ENCODE data around the gene THYN1.

GRCh38 chr11:134270250-134270714 is 17.1 kb upstream of the THYN1 start:
- TF ChIP-seq POU2F2 (IDR thresholded peaks at IDR 0.05; ENCODE audit: low read depth, low read length) (no peak), POLR2AphosphoS5 (IDR thresholded peaks at IDR 0.05; ENCODE audit: low read depth, low read length) (no peak)

Measured in GM12891 (cell line).